ENCODE measurements around the gene SHLD1. TPM values are rescaled to one million over a fixed set of nuclear protein-coding genes. Genes with fewer than 3 reads are reported as not detected.

The SHLD1 gene
- total RNA-seq, 1 donor from 2014 or later: 6.1 TPM

GRCh38 chr20:5884465-5885335, 134.5 kb downstream of the SHLD1 start:
- no peak for FAIRE-seq
- no peak for DNase-seq (ENCODE audit: low spot score in 2 of 2)

- DNase-seq (ENCODE audit: low spot score in 2 of 2) (no peak), FAIRE-seq (no peak)
Observed at GRCh38 chr20:5885866-5886265, 135.7 kb downstream of the SHLD1 start.

DNA sequence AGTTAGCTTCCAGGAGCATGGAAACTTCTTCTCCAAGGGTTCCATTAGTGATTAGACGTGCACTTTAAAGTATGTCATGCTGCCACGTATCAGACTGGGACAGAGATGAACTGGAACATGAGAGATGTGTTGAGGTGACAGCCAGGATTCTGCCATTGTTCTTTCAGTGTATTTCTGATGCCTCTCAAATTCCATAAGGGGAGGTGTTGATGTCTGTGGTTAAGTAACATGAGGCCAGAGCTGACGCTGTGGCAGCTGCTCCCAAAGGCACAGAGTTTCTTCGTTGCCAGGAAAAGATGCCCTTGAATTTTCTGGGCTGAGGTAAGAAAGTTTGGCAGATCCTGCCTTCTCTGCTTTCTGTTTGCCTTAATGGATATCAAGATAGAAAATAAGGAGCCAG, 136.6 kb downstream of the SHLD1 start:
- DNase-seq (ENCODE audit: low spot score in 2 of 2): no peak
- no peak for FAIRE-seq

DNA sequence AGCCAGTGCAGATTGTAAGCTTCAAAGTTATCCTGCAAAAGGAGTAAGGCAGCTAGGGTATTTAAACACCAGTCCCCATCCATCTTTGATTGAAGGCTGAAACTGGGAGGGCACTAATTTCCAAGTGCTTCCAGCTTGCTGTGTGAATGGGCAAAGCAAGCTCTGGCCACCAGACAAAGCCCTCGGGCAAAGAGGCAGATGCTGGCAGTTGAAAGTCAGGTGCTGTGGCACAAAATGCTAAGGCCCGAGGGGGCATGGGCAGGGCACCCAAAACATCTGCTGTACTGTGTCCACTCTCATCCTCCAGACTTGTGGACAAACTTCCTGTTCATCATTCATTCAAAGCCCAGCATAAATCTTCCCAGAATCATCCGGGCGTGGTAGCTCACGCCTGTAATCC, 137.2 kb downstream of the SHLD1 start:
- no peak for DNase-seq (ENCODE audit: low spot score in 2 of 2)
- no peak for FAIRE-seq

DNA sequence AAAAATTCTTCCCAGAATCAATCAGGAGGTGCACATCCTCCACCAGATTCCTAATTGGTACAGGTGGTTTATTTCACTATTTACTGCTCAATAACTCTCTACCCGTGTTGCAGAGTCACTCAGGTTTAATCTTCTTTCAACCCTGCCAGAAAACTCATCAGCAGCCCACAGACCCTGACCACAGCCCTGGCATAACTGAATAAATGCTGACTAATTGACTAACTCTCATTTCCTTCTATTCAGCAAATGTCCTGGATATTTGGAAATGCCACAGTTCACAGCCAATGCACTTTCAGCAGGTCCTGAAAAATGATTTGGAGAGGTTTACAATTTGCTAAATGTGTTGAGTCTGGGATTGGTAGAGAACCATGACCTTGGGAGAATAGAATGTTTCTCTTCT, 137.8 kb downstream of the SHLD1 start:
- FAIRE-seq (no peak), DNase-seq (ENCODE audit: low spot score in 2 of 2) (no peak)

- DNase-seq (ENCODE audit: low spot score in 2 of 2) (no peak), FAIRE-seq (no peak)
Observed at GRCh38 chr20:5890773-5891441, 140.7 kb downstream of the SHLD1 start.

- no peak for DNase-seq (ENCODE audit: low spot score in 2 of 2)
- FAIRE-seq: no peak
Observed at GRCh38 chr20:5893052-5893451, 142.9 kb downstream of the SHLD1 start.

DNA sequence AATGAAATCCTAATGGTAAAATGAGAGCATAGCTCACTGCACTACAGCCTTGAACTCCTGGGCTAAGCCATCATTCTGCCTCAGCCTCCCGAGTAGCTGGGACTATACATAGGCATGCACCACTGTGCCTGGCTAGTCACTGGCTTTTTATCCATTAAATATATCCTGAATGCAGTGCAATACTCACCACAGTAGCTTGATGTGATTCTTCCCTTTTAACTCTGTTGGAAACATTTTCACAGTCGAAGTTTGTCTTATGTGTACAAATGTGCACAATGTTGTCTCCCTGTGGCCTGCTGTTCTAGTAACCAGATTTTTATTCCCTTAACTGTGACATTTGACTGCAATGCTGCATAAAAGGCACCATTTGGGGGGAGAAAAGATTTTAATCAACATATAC, 143.4 kb downstream of the SHLD1 start:
- DNase-seq (ENCODE audit: low spot score in 2 of 2) (no peak), FAIRE-seq (no peak)

DNA sequence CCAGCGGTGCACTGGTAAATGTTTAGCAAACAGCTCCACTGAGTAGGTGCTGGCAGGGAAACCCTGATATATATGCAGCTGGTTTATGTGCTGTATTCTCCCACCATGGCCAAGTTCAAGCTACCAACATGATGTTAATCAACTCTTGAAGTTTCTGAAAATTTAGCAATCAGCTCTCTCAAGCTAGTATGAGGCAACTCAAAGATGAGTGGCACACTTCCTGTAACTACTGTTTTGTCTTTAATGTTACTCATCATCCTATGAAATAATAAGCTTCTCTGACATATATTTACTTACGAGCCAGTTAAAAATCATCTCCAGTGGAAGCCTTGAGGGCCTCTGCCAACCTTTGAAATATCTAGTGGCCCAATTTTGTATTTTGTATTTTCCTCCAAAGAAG, 145.4 kb downstream of the SHLD1 start:
- no peak for DNase-seq (ENCODE audit: low spot score in 2 of 2)
- no peak for FAIRE-seq

GRCh38 chr20:5899444-5899843, 149.2 kb downstream of the SHLD1 start:
- DNase-seq (ENCODE audit: low spot score in 2 of 2) (no peak), FAIRE-seq (no peak)

DNA sequence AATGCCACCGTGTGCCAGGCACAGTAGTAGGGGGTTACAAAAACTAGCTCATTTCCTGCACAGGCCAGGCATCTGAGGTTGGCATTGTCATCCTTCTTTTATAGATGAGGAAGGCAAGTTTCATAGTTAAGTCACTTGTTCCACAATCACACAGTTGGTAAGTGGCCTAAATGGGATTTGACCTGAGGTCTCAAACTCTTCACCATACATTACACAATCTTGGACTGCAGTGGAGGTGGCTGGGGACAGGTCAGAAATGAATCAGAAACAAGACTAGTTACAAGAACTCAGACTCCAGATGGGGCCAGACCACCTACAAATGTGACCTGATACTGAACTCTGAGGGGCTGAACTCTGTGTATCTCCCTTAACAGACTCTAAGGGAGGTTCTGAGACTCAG, 150.7 kb downstream of the SHLD1 start:
- FAIRE-seq: no peak
- DNase-seq (ENCODE audit: low spot score in 2 of 2): no peak

DNA sequence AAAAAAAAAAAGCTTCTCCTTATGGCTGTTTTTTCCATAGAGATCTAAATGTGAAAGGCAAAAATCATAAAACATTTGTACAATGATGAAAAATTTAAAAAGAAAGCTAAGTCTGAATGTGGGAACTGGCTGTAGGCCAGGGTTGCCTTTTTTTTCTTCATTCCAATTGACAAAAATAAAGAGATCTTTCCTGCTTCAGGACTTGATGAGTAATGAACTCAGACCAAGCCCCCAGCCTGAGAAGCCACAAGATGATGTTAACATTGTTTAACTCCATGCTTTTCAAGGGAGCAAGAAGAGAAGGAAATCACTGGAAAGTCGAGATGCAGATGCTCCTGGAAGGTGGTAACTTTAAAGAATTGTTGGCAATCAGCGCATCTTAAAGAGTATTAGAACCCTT, 158.8 kb downstream of the SHLD1 start:
- DNase-seq (ENCODE audit: low spot score in 2 of 2) (no peak), FAIRE-seq (no peak)

DNA sequence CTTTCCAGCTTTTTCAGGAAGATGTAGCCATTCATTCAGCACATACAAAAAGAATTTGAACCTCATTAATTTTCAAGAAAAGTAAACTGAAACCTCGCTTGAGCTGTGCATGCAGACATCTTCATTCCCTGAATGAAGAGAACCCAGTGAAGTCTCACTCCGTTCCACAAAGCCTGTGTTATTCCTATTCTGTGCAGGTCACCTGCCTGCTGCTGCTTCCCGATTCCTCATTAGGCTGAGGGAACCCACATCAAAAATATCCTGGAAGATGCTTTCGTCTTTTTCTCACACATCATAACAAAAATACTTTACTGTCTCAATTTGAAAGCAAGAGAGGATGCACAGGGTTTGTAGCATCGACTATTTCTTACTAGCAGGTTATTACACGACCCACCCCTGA, 160.0 kb downstream of the SHLD1 start:
- FAIRE-seq: no peak
- DNase-seq (ENCODE audit: low spot score in 2 of 2): no peak

DNA sequence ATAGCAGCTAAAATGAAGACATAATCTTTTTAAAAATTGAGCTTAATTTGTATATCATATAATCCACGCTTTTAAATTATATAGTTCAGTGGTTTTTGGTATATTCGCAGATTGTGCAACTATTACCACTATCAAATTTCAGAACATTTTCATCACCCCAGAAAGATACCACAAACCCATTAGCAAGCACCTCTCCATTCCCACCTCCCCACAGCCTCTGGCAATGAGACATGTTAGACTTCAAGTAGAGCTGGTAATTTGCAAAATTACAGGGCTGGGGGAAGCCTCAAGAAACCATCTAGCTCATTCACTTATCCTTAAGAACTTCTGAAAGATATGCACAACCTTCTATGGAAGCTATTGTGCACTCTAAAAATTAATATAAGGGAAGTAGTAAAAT, 163.0 kb downstream of the SHLD1 start:
- no peak for FAIRE-seq

More for the DNA sequence above, 163.0 kb downstream of the SHLD1 start:
- no peak for DNase-seq (ENCODE audit: low spot score in 2 of 2)

Small RNA genes lying within 50 kb of the gene (small RNA-seq; reads per million reads assigned to genes)
- not detected for gene RNU1-55P

Other genes starting within 250 kb of the SHLD1 start
- 33.8 TPM for gene GPCPD1, start 139.4 kb upstream of the SHLD1 start, total RNA-seq
- gene CHGB, start 161.1 kb downstream of the SHLD1 start, total RNA-seq: 28.9 TPM
- gene TRMT6, start 200.1 kb downstream of the SHLD1 start, total RNA-seq: 7.3 TPM
- gene MCM8, start 200.3 kb downstream of the SHLD1 start, total RNA-seq: 4.5 TPM

Data from frontal cortex (tissue), 4 donors.